HFFc6 (cell line): ENCODE measurements around the gene CNTN5. TPM values are rescaled to one million over a fixed set of nuclear protein-coding genes. Genes with fewer than 3 reads are reported as not detected.

Source experiments
- DNase-seq: peaks from one replicate; pipeline ENCODE4 v3.0.0-alpha.2; 2018
- H3K27ac Mint-ChIP-seq: 2 replicates; pipeline ENCODE4 v1.8.0; 2020; ENCODE audit warnings: mild to moderate bottlenecking, mixed read lengths
- H3K27me3 Mint-ChIP-seq: 2 replicates; pipeline ENCODE4 v1.8.0; 2021; ENCODE audit warnings: mild to moderate bottlenecking, moderate library complexity, mixed read lengths; ENCODE audit not compliant: insufficient read depth
- H3K36me3 Mint-ChIP-seq: 2 replicates; pipeline ENCODE4 v1.8.0; 2021; ENCODE audit warnings: low read depth, mixed read lengths
- H3K4me1 Mint-ChIP-seq: 2 replicates; pipeline ENCODE4 v1.8.0; 2020; ENCODE audit warnings: low read depth, mixed read lengths
- H3K4me3 Mint-ChIP-seq: 2 replicates; pipeline ENCODE4 v1.8.0; 2020; ENCODE audit warnings: mild to moderate bottlenecking, moderate library complexity, mixed read lengths
- H3K9me3 Mint-ChIP-seq: 2 replicates; pipeline ENCODE4 v1.8.0; 2020; ENCODE audit warnings: mild to moderate bottlenecking, mixed read lengths
- CTCF ChIP-seq: fragments of 200-600 bp; sonication (generic); IDR thresholded peaks from 2 replicates; pipeline ENCODE4 v1.5.0; 2021; ENCODE audit warnings: antibody characterized with exemption, mild to moderate bottlenecking
- long read RNA-seq: library from polyadenylated mRNA; unstranded; transcript quantifications from one replicate; pipeline ENCODE4 v2.0.0, GENCODE V29; 2019
- total RNA-seq, 6 experiments: library from RNA; stranded (reverse); fragmentation: NEBNext Ultra II Directional; extraction: Animal tissue kit (Norgen Biotek cat#: 25700); gene quantifications; 2 replicates in 1 of 6; 3 replicates in 5 of 6; pipeline ENCODE4 v1.2.3, GENCODE V29; 2021

The CNTN5 gene
- total RNA-seq, result not detected
- long read RNA-seq, result 0 reads

GRCh38 chr11:99020352-99021225 lies at the start of gene CNTN5:
Gene CNTN5, plus strand, starts transcription at chr11:99020949.
- peak; percentile 0 for DNase-seq
- Mint-ChIP-seq H3K4me1 (peaks cover 21% of the 10 kb centered on the region), H3K27me3 (peaks cover 7% of the 10 kb centered on the region), H3K27ac (no peak within 1 kb of the TSS), H3K4me3 (peak within 1 kb of the TSS; percentile 85), H3K36me3 (no peaks in the 10 kb centered on the region), H3K9me3 (no peaks in the 10 kb centered on the region)
- TF ChIP-seq CTCF, result no peak

- Mint-ChIP-seq H3K36me3 (no peaks in the 10 kb centered on the region), H3K27ac (no peak overlapping the region), H3K9me3 (peaks cover 22% of the 10 kb centered on the region), H3K4me1 (no peaks in the 10 kb centered on the region), H3K27me3 (peaks cover 2% of the 10 kb centered on the region; the same call in 1 of the 2 replicates), H3K4me3 (no peak overlapping the region)
- TF ChIP-seq CTCF, result no peak
- DNase-seq, result no peak
Observed at GRCh38 chr11:98979205-98979604, 41.5 kb upstream of the CNTN5 start.

GRCh38 chr11:99015634-99016454 lies 4.9 kb upstream of the CNTN5 start:
- Mint-ChIP-seq H3K4me3 (no peak overlapping the region), H3K4me1 (peaks cover 16% of the 10 kb centered on the region), H3K27ac (no peak overlapping the region), H3K9me3 (no peaks in the 10 kb centered on the region), H3K36me3 (no peaks in the 10 kb centered on the region), H3K27me3 (peaks cover 7% of the 10 kb centered on the region)
- peak; percentile 97 for TF ChIP-seq CTCF
- DNase-seq, result peak; percentile 25

- DNase-seq, result no peak
- no peaks in the 10 kb centered on the region for H3K9me3 Mint-ChIP-seq
- H3K4me3 Mint-ChIP-seq, result peak overlapping the region; percentile 85; the same call in 1 of the 2 replicates
- TF ChIP-seq CTCF, result no peak
- H3K27ac Mint-ChIP-seq, result no peak overlapping the region
- H3K27me3 Mint-ChIP-seq, result peaks cover 7% of the 10 kb centered on the region
- no peaks in the 10 kb centered on the region for H3K36me3 Mint-ChIP-seq
- peaks cover 21% of the 10 kb centered on the region for H3K4me1 Mint-ChIP-seq
Observed at GRCh38 chr11:99019696-99020095, 1.1 kb upstream of the CNTN5 start.

- Mint-ChIP-seq H3K27me3 (no peaks in the 10 kb centered on the region), H3K4me1 (no peaks in the 10 kb centered on the region), H3K4me3 (no peak overlapping the region), H3K36me3 (no peaks in the 10 kb centered on the region), H3K27ac (no peak overlapping the region), H3K9me3 (peaks cover 8% of the 10 kb centered on the region)
- no peak for TF ChIP-seq CTCF
- no peak for DNase-seq
Observed at GRCh38 chr11:99037057-99037456, 16.3 kb downstream of the CNTN5 start.
